ENCODE data around the gene RAMP2. TPM values are rescaled to one million over a fixed set of nuclear protein-coding genes. Genes with fewer than 3 reads are reported as not detected.
"Not testable (repeated sequence)": the region's sequence is repeated elsewhere in the genome, so short reads cannot be mapped to it uniquely, and the experiment has no call there.

The RAMP2 gene
- total and polyA plus RNA-seq, 7 donors, result 9.2 to 39.8 (median 21.4) TPM

DNA sequence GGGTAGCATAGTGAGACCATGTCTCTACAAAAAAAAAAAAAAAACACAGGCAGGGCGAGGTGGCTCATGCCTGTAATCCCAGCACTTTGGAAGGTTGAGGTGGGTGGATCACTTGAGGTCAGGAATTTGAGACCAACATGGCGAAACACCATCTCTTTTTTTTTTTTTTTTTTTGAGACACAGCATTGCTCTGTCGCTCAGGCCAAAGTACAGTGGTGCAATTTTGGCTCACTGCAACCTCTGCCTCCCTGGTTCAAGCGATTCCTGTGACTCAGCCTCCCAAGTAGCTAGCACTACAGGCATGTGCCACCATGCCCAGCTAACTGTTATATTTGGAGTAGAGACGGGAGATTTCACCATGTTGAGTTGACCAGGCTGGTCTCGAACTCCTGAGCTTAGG is 5.1 kb downstream of the RAMP2 start:
- no peak for TF ChIP-seq CTCF (IDR thresholded peaks at IDR 0.05)

DNA sequence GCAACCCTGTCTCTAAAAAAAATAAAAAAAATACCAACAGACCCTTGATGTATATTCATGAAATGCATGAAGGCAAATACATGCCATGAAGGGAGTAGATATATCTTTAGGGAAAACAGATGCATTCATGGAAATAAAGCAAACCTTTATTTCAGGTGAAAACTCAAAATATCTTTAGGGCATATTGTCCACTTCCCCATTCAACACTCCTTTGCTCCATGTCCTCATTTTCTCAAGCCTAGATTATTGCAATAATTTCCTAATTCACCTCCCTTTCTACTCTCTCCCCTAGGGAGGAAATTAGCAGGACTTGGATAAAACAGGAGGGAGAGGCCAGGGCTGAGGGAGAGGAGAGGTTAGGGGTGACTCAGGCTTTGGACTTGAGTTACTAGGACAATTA is 6.5 kb downstream of the RAMP2 start:
- ATAC-seq (no peak), DNase-seq (no peak)
- intact Hi-C loops (cut with DNase I), result no loop called here
- Histone ChIP-seq H3K36me3 (ENCODE audit: insufficient read depth in 1 of 2, low read depth in 1 of 2) (no peaks in the 10 kb centered on the region), H3K27me3 (ENCODE audit: insufficient read depth in 3 of 3, low read length in 2 of 3) (peaks cover 0 to 10% (median 0%) of the 10 kb centered on the region in 3 donors), H3K9me3 (no peaks in the 10 kb centered on the region), H3K4me3 (no peak overlapping the region), H3K27ac (no peak overlapping the region), H3K4me1 (peaks cover under 1% of the 10 kb centered on the region)
- no peak for TF ChIP-seq CTCF (IDR thresholded peaks at IDR 0.05)

More for the DNA sequence above, 5.1 kb downstream of the RAMP2 start:
- peaks cover 0 to 22% (median 3%) of the 10 kb centered on the region in 3 donors for H3K27me3 ChIP-seq (ENCODE audit: insufficient read depth in 3 of 3, low read length in 2 of 3)
- peaks cover 4% of the 10 kb centered on the region for H3K4me1 ChIP-seq
- no peaks in the 10 kb centered on the region for H3K36me3 ChIP-seq (ENCODE audit: insufficient read depth in 1 of 2, low read depth in 1 of 2)
- 81 to 87% (median 84%) methylated on average over 6 of the region's 6 CpGs for WGBS, 3 donors
- ATAC-seq (no peak), DNase-seq (no peak)
- intact Hi-C loops (cut with DNase I), result no loop called here
- no peaks in the 10 kb centered on the region for H3K9me3 ChIP-seq
- H3K4me3 ChIP-seq, result no peak overlapping the region
- no peak overlapping the region for H3K27ac ChIP-seq

GRCh38 chr17:42768006-42768405 is 7.0 kb downstream of the RAMP2 start:
- H3K27ac ChIP-seq; ATAC-seq; H3K27me3 ChIP-seq (ENCODE audit: insufficient read depth in 3 of 3, low read length in 2 of 3); H3K4me1 ChIP-seq; intact Hi-C loops (cut with DNase I); H3K36me3 ChIP-seq (ENCODE audit: insufficient read depth in 1 of 2, low read depth in 1 of 2); H3K4me3 ChIP-seq; DNase-seq; H3K9me3 ChIP-seq: not testable (repeated sequence)
- 69 to 75% (median 72%) methylated on average over 9 of the region's 9 CpGs for WGBS, 3 donors

DNA sequence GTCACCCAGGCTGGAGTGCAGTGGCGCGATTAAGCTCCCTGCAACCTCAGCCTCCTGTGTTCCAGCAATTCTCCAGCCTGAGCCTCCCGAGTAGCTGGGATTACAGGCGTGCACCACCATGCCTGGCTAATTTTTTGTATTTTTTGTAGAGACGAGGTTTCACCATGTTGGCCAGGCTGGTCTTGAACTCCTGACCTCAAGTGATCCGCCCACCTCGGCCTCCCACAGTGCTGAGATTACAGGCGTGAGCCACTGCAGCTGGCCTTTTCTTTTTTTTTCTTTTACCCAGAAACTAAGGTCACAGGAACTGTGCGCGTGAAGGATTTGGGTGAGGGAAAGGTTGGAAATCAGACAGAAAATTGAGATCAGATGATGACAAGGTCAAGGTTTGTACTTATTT is 8.9 kb downstream of the RAMP2 start:
- DNase-seq; H3K27ac ChIP-seq; ATAC-seq; H3K9me3 ChIP-seq; H3K36me3 ChIP-seq (ENCODE audit: insufficient read depth in 1 of 2, low read depth in 1 of 2); H3K4me3 ChIP-seq; H3K27me3 ChIP-seq (ENCODE audit: insufficient read depth in 3 of 3, low read length in 2 of 3): not testable (repeated sequence)
- H3K4me1 ChIP-seq, result peaks cover 15% of the 10 kb centered on the region
- intact Hi-C loops (cut with DNase I), result loop anchor here in 1 of 2 donors (5.0 kb wide), 1 partner anchor 52 kb away; the partner anchor contains the start of gene BECN1
- WGBS, 3 donors, result 64 to 71% (median 67%) methylated on average over 10 of the region's 10 CpGs

- Histone ChIP-seq H3K4me1 (peaks cover 15% of the 10 kb centered on the region), H3K27me3 (ENCODE audit: insufficient read depth in 3 of 3, low read length in 2 of 3) (peaks cover 0 to under 1% (median 0%) of the 10 kb centered on the region in 3 donors), H3K36me3 (ENCODE audit: insufficient read depth in 1 of 2, low read depth in 1 of 2) (peaks cover 0 to 36% of the 10 kb centered on the region in 2 donors), H3K9me3 (no peaks in the 10 kb centered on the region), H3K27ac (peak overlapping the region; percentile 73), H3K4me3 (peak overlapping the region; percentile 72)
- intact Hi-C loops (cut with DNase I), result loop anchor here in 1 of 2 donors (5.0 kb wide), 1 partner anchor 49 kb away; the partner anchor contains the start of gene BECN1
- TF ChIP-seq CTCF (IDR thresholded peaks at IDR 0.05), result no peak
- ATAC-seq, result peak in 1 of 4 donors; percentile 25
- DNase-seq, result no peak
- WGBS, 3 donors, result 9 to 13% (median 10%) methylated on average over 3 of the region's 3 CpGs
These were observed 11.9 kb downstream of the RAMP2 start for GRCh38 chr17:42772945-42773289.

All from psoas muscle (tissue), 8 donors.